GM18868 (cell line): ENCODE measurements around the gene ANKRD26.
"Not testable (repeated sequence)": the region's sequence is repeated elsewhere in the genome, so short reads cannot be mapped to it uniquely, and the experiment has no call there.

ENCODE experiments used
- ATAC-seq: cut with Tn5 transposase; IDR thresholded peaks from one replicate; pipeline ENCODE4 v1.9.1; 2021; ENCODE audit warnings: mild to moderate bottlenecking, moderate library complexity; ENCODE audit not compliant: unreplicated experiment

ANKRD26 gene

DNA sequence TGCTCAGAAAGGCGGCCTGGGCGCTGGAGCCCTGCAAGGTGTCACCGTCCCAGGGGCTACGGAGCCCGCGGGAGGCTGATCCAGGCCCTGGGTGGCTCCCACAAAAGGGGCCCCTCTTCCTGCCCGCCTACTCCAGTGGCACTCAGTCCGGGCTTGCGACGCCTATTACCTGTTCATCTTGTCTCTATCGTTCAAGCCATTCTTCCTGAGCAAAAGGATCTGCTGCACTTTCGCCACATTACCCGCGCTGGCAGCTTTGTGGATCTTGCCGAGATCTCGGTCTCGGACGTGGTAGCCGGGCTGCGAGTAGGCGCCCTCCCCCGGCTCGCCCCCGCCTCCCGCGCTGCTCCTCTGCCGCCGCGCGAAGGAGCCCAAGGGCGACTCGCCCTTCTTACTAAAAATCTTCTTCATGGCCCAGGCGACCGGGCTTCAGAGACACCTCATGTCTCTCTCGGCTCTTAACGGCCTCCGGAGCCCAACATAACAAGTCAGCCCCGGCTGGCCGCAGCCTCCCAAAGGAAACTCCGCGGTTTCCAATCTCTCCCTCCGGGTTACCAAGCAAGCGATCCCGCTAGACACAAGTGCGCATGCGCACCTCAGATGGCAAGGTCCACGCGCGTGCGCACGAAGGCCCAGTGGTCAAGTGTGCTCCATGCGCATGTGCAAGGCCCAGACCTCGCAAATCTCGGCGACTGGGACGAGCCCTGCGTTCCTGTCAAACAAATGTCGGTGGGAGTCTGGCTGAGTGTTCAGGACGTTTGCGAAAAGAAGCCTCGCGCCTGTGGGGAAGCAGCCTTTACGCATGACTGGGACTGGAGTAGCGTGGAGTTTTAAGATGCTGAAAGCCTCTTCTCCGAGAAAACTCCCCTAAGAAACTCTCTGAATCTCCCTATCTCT lies at the start of gene ANKRD26:
ANKRD26 (minus strand) TSS at position 579 of the 897 bp plus-strand sequence; CDS start at position 411, 168 bp downstream.
- peak; percentile 85 for ATAC-seq

DNA sequence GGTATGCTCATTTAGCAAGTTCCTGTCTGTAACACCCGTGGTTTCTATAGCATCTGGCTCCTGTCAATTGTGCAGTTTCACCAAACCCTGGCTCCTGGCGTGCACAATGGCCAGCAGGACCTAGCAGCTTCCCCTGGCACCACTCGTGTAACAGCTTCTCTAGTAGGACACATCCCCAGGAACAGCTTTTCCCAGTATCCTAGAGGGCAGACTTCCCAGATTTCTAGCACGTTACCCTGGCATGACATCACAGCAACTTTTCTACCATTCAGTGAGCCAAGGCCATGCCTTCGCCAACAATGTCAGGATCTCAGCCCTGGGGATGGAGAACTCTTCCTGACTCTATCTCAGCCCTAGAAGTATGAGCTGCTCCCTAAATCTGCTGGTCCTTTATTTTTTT lies 47.4 kb upstream of the ANKRD26 start:
- ATAC-seq = no peak

DNA sequence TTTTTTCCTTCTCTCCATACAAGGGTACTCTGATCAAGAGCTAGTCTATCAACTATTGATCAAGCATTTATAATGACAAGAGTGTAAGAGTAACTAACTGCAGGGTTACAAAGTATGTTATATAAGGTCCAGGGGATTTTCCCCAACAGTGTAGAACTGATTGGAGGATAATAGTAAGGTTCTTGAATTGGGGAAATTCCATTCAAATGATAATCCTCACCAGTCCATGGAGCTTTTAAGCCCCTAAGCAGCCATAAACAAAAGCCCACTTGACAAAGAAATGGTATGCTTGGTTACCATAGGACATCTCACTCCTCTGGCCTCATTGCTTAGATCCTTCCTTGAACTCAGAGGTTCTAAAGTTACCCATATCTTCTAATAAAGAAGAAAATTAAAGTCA lies 45.6 kb upstream of the ANKRD26 start:
- no peak for ATAC-seq

DNA sequence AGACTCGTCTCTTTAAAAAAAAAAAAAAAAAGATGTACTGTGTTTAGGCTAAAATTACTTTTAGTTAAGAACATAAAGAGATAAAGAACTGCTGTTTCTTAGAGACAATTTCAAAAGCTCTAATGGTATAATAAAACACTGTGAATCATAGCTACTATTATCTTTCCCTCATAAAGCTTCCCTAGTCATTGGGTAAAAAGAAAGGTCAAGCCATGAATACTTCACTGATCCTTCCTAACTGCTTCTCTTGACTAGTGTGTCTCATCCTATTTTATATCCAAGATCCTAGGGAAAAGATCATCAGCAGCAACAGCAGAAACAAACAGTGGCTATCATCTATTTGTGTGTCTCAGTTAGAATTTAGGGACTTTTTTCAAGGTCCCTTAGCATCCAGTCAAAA lies 43.4 kb upstream of the ANKRD26 start:
- ATAC-seq = no peak

DNA sequence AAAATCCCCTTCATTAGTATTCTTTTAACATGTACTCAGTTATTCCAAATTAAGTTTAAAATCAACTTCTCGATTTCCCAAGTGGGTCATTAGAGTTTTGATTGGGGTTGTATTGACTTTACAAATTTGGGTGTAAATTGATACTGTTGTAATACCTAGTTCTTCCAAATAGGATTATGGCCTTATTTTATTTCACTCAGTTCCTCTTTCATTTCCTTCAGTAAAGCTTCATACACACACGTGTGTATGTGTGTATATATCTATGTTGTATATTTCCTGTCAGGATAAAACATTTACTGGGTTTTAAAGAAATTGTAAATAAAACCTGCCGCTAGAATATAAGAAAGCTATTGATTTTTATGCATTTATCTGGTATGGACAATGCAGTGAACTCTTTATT lies 38.0 kb upstream of the ANKRD26 start:
- no peak for ATAC-seq

DNA sequence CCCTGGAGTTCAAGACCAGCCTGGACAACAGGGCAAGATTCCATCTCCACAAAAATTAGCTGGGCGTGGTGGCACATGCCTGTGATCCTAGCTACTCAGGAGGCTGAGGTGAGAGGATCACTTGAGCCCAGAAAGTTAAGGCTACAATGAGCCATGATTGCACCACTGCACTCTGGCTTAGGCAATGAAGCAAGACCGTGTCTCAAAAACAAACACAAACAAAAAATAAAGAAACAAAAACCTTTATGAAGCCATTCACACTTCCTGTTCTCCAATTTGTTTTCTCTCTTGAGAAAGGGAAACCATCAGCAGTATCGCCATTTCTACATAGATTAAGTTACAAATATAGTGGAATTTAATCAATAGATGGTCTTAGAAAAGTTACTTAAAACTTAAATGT lies 34.1 kb upstream of the ANKRD26 start:
- ATAC-seq = no peak

DNA sequence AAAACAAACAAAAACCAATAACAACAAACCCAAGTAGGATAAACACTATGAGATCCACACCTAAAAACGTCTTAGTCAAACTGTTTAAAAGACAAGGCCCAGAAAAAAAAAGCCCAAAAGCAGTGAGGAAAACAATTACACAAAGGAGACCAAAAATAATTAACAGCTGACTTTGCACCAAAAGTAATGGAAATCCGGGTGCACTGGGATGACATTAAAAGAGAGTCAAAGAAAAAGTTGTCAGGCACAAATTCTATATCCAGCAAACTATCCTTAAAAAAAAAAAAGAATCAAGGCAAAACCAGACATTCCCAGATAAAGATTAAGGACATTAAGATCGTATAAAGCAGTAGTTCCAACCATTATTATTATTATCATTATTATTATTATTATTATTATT lies 7.9 kb upstream of the ANKRD26 start:
- no peak for ATAC-seq

DNA sequence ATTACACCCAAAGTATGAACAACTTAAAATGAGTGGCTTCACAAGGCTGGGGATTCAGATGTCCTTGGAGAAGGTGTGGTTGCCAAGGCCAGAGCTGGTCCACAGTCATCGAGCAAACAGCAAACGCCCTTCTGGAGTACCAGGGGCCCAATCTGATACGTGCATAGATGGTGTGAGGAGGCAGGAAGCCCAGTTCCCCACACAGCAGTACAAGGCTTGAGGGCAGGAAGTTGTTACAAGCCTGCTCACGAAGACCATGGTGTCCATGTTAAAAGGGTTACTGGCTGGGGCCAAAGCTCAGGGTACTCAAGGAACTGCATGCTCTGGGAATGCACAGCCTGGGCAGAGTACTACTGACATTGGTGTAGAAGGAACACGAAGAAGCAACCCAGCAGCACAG lies 4.6 kb upstream of the ANKRD26 start:
- no peak for ATAC-seq

DNA sequence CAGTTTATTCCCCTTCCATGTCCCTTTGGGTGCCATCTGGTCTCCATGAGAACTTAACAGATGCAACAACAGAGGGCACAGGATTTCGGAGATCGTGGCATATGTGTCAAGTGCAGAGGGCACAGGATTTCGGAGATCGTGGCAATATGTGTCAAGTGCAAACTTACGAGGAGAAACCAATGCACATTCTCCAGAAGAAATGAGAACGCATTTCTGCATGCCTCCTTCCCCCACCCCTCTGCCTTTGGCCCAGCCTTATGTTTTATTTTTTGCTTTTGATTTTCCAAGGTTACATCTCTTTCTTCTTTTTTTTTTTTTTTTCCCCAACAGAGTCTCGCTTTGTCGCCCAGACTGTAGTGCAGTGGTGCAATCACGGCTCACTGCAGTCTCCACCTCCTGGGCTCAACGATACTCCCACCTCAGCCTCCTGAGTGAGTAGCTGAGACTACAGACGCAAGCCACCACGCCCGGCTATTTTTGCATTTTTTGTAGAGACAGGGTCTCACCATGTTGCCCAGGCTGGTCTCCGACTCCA lies 586 bp upstream of the ANKRD26 start:
- no peak for ATAC-seq

DNA sequence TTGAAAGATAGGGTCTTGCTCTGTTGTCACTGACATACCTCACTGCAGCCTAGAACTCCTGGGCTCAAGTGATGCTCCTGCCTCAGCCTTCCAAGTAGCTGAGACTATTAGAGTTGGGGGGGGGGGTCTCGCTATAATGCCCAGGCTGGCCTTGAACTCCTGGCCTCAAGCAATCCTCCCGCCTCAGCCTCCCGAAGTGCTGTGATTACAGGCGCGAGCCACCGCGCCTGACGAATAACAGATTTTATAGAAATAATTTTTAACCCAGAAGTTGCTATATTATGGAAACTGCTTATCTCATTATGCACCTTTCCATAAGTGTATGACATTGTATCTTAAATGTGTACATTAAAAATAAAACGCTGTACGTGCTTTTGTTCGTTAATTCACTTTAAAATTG lies 846 bp downstream of the ANKRD26 start:
- ATAC-seq = no peak

DNA sequence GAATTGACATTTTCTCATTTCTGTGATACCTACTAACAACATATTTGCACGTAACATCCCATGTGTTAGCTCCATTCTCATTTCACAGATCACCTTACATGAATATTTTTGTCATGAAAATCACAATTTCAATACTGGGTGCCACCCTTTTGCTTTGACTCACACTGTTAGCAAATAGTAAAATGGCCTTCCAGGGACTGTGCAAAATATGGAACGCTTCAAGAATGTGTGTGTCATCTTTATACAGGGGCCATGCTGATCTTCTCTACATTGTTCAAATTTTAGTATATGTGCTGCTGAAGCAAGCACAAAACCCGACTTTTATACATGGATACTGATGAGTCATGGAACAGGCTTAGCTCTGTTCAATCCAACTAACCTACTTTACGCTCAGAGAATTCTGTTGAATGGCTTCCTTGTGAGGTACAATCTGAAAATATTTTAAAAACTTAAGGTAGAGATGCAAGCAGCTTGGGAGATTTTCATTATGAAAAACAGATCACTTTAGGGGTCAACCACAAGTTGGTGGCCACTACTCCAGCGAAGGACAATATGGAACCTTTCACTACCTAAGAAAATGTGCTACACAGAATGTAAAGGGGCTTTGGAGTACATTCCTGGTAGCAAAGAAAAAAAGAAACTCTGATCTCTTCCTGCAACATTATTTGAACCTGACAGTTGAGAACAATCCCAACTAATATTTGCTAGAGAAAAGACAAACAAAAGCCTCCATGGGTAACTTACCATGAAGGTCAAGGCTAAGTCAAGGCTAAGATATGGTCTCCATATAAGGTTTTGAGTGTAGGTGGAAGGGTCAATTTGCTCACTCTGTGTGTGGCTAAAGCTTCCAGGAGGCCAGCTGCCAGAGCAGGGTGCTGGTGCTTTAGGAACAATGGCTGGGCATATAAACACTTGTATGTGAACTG lies 11.9 kb downstream of the ANKRD26 start:
- no peak for ATAC-seq

DNA sequence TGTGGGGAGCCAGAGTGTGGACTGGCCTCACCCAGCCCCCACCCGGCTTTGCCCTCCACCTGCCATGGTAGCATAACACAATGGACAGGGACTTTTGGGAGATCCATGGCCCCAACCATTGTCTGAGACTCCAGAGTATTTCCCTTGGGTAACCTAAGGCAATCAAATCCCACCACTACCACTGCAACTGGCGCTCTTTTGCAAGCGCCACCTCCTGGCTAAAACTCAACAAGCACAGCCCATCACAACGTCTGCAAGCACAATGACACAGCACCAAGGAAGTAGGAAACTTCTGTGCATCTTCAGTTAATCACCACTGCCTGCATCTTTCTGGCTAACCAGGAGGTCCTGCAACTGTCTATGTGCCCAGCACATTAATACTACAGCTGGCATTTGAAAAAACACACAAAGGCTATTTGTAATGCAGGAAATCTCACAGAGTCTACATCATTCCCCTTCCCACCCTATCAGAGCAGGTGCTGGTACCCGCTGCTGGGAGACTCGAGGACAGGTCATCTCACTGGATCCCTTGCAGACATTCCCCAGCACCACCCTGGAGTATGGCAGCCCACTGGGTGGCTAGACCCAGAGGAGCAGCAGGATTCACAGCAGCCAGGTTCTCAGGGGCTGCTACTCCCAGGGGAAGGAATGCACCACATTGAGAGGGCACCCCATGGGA lies 27.7 kb downstream of the ANKRD26 start:
- ATAC-seq = no peak

DNA sequence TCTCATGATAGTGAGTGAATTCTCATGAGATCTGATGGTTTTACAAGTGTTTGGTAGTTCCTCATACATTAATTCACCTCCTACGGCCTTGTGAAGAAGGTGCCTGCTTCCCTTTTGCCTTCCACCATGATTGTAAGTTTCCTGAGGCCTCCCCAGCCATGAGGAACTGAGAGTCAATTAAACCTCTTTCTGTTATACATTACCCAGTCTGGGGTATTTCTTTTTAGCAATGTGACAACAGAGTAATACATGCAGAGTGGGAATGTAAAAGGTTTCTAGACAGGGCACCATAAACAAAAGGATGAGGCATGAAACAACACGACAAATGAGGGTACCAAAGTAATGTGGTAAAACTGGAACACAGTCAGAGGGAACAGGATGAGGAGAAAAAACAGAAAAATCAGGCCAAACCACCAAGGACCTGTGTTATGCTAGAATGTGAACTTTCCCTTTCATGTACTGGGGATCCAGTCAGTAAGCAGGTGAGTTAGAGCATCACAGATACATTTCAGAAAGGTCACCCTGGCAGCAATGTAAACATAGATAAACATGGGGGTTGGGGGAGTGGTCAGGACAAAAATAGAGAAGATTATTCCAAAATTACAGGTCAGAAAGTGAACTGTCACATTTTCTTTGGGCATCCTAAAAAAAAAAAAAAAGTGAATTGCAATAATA lies 31.9 kb downstream of the ANKRD26 start:
- no peak for ATAC-seq

DNA sequence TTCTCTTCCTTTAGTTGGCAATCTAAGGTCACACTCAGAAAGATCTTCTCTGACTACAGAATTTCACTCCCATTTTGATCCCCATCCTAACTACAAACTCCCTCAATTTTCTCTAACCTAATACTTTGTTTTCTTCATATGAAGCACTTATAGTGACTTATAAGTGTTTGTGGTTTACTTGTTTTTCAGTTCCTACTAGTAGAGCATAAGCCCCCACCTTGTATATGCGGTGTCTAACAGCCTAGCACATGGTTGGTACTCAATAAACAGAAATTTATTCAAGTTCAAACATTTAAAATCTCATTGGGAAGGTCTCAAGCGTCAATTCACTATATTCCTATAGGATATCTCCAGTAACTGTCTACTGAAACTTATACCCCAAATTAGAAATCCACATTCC lies 35.2 kb downstream of the ANKRD26 start:
- peak; percentile 62 for ATAC-seq

DNA sequence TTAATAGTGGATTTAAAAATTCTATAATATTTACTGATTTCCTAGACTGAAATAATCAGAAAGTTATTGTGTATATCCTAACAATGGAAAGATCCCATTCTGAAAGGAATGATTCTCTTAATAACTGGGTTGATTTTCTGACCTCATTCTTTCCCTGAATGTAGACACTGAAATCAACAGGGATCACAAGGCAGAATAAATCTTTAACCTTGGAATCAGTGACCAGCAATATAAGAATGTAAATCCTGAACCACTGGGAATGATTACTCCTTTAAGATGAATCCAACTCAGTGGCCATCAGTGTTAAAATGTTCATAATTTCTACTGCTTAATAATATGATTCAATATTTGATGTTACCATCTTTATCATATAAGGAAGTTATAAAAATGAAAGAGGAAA lies 47.6 kb downstream of the ANKRD26 start:
- no peak for ATAC-seq

DNA sequence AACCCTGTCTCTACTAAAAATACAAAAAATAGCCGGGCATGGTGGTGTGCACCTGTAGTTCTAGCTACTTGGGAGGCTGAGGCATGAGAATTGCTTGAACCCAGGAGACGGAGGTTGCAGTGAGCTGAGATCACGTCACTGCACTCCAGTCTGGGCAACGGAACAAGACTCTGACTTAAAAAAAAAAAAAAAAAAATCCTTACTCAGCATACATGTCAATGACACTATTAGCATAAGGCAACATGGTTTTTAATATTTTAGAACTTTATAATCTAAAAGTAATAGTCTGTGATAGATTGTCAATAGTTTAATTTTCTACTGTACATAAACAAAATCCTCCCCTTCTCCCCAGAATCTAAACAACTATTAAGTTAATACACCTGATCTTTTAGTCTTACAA lies 55.0 kb downstream of the ANKRD26 start:
- not testable (repeated sequence) for ATAC-seq

DNA sequence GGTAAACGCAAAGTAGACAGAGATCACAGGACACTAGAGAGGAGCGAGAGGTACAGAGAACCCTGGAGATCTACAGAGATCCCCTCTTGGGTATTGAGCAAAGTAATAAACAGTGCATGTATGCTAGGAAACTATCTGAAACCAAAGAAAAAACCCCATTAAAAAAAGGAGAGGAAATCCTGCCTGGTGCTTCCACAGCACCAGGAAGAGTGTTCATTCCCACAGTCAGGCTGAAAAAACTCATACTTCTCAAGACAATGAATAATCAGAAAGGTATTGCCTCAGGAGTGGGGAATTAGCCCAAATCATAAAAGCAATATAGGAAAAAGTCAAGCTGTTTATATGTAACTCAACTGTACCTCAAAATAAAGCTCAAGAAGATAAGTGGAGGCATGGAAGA lies 59.1 kb downstream of the ANKRD26 start:
- no peak for ATAC-seq

DNA sequence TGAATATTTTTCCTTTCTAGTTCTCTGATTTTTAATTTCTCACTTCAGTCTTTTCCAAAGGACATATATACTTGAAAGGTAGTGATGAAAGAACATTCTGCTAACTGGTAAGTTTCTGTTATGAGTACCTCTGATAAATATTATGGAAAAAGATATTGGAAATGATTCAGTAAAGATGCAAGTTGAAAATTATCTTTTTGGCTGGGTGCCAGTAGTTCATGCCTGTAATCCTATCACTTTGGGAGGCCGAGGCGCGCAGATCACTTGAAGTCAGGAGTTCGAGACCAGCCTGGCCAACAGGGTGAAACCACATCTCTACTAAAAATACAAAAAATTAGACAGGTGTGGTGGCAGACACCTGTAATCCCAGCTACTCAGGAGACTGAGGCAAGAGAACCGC lies 62.1 kb downstream of the ANKRD26 start:
- no peak for ATAC-seq

DNA sequence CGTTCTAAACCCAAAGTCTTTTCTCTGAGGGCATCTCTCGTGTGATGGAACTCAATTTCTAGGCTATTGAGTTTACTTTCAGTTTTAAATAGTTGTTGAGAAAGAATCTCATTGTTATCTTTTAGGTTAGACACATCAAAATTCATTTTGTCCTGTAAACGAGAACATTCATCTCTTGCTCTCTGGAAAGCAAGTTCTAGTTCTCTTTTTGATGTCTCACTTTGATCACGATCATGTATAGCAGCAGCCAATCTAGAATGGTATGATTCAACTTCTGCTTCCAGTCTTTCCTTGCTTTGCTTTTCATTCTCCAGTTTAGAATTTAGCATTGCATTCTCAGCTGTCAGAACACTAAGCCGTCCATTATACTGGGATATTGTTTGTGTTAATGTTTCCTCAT lies 65.1 kb downstream of the ANKRD26 start:
- ATAC-seq = no peak

DNA sequence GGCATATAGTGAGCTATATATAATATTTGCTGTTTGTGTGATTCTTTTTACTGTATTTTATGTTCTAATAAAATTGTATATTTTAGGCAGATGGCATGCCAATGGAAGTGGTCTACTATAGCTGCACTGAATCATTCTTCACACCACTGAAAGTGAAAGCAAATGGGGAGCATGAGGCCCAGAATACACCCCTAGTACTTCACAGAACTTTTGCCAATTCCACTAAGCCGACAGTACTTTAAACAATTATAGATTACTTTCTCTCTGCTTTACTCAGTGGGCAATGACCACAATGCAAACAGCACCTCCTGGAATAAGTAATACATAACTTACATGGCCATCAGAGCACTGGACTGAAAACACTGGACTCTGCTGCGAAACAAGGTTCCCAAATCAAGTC lies 70.2 kb downstream of the ANKRD26 start:
- no peak for ATAC-seq
